Subcutaneous adipose tissue (tissue), 4 donors: Measurements from ENCODE around the gene CENPB. TPM values are rescaled to one million over a fixed set of nuclear protein-coding genes. Genes with fewer than 3 reads are reported as not detected.

Experiments
- total RNA-seq, 4 donors: library from RNA; depleted of rRNA; stranded (reverse); fragments of >200 nt; gene quantifications; one replicate each; pipeline ENCODE4 v1.1.0, GENCODE V29; 2016
- TF ChIP-seq, protein P1 (sequence below): fragments of 450-650 bp; IDR thresholded peaks from one replicate; pipeline ENCODE4 v1.5.1; 2016; ENCODE audit warnings: low read depth, mild to moderate bottlenecking, control low read depth, antibody characterized with exemption, moderate library complexity

Gene CENPB
- total RNA-seq, 4 donors from 2014 or later: 36.5 to 101 (median 51.4) TPM

DNA sequence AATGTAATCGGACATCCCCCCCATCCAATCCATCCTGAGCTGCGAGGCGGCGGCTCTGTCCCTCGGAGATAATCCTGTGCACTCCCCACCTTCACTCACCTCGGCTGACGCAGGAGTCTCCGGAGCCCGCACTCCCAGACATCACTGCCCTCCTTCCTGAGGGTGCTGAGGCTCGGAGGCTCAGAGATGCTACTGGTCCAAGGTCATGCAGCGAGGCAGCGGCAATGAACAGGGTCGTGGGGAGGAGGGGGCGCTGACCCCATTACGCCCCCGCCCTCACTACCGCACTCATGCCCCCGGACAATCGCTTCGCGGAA is 19.5 kb downstream of the CENPB start:
- TF ChIP-seq, protein P1, sequence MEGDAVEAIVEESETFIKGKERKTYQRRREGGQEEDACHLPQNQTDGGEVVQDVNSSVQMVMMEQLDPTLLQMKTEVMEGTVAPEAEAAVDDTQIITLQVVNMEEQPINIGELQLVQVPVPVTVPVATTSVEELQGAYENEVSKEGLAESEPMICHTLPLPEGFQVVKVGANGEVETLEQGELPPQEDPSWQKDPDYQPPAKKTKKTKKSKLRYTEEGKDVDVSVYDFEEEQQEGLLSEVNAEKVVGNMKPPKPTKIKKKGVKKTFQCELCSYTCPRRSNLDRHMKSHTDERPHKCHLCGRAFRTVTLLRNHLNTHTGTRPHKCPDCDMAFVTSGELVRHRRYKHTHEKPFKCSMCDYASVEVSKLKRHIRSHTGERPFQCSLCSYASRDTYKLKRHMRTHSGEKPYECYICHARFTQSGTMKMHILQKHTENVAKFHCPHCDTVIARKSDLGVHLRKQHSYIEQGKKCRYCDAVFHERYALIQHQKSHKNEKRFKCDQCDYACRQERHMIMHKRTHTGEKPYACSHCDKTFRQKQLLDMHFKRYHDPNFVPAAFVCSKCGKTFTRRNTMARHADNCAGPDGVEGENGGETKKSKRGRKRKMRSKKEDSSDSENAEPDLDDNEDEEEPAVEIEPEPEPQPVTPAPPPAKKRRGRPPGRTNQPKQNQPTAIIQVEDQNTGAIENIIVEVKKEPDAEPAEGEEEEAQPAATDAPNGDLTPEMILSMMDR: no peak

DNA sequence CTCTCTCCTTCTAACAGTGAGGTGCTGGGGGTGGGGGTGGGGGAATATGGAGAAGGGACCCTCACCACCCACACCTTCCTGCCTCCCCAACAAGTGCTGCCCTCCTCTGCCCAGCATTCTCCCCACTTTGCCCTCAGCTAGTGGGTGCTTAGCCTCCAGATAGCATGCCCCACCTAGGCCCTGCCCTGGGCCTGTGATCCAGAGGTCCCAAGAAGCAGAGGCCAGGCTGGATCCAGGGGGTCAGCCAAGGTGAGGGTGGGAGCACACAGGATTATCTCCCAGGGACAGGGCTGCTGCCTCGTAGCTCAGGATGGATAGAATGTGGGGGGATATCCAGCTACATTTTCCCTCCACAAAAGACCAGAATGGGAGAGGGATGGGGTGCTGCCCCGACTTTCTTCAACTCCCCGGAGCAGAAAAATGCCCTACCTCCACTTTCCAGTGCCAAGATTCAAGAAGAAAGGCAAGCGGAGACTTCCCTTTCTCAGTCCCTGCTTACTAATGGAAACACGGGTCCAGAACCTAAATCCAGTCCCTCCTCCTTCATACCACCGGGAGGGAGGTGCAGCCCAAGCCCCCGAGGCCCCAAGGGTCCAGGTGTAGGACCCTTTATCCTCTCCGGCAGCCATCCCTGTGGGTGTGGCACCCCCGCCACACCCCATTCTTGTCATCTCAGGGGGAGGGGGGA is 20.0 kb downstream of the CENPB start:
- TF ChIP-seq, protein P1: no peak

DNA sequence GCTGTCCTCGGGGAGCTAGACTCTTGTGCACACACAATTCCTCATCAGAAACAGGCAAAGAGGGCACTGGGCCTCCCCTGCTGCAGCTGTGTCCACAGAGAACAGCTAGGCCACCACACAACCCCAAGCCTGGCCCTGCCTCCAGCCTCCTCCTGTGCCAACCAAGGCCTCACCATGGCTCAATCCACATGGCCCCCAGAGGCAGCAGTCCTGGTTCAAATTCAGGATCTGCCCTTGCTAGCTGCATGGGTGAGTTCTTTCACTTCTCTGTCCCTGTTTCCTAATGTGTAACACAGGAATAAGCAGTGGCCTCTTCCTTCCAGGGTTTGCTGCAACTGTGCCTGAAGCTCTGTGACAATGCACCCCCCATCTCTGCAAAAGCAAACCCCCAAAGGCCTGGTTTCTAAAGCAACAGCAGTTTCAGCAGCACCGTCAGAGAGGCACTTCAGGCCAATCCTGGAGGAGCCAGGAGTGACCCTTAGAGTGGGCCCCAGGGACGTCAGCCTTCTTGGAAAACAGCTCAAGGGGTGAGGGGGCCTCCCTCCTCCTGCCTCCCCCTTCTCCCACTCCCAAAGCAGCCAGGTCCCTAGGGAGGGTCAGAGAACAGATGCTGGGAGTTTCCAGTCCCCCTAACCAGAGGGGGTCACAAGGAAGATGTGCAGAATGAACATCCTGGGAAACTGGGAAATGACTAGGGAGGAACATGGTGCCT is 21.2 kb downstream of the CENPB start:
- TF ChIP-seq, protein P1: no peak

- TF ChIP-seq, protein P1: no peak
Observed at GRCh38 chr20:3764659-3765058, 21.9 kb downstream of the CENPB start.

GRCh38 chr20:3763671-3764601 is 22.6 kb downstream of the CENPB start:
- TF ChIP-seq, protein P1: no peak

DNA sequence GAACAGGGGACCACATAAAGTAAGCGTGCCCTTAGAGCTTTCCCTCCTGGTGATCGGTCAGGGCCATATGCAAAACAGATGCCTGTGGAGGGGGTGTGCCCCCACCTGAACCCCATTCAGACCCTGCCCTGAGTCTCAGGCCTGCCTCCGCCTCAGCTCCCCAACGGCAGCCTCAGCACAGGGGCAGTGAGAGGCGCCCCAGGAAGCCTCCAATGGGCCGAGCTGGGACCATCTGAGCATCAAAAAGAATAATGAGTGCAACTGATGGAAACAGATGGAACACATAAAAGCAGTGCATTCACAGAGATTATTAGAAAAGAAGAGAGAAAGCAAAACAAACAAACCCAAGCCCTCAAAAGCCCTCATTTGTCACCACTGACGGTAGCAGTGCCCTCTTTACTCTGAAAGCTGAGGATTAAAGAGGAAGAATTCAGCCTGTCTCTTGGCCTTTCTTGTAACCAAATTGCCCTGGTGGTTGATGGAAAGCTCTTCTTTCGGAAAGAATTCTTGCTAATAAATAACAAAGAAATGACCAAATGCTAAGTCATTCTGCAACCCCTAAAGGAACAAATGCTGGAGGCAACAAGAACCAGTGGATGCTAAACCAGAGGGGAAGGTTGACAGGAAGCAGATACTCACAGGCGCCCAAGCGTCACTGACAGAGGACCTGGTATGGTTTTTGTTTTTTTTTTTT is 25.7 kb downstream of the CENPB start:
- TF ChIP-seq, protein P1: no peak

DNA sequence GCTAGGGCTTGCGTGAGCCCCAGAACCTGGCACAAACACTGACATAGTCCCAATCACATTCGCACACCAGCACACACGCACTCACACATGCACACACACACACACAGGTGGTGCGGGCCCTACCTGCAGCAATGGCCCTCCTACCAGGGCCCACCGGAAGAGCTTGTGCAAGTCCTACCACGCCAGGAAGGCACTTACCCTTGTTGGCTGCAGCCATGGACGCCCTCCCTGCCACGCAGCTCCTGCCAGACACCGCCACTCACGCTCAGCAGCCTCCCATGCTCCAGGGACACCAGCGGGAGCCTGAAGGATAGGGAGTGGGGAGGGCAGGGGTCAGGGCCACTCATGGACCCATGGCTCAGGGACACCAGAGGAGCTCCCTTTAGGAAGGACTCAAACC is 26.7 kb downstream of the CENPB start:
- TF ChIP-seq, protein P1: no peak
